K562 (cell line): ENCODE data around the gene TMEM150A. TPM values are rescaled to one million over a fixed set of nuclear protein-coding genes. Genes with fewer than 3 reads are reported as not detected.

Source experiments
- ELF4 ChIP-seq: fragments of 450-650 bp; formaldehyde crosslinking; IDR thresholded peaks from 2 replicates; pipeline ENCODE4 v1.4.0; 2022; ENCODE audit warnings: missing genetic modification characterization
- FOSL1 ChIP-seq: fragments of 200-800 bp; sonication (Bioruptor generic); conservative IDR thresholded peaks from 2 replicates; pipeline ENCODE4 v1.6.1; 2016; ENCODE audit warnings: missing genetic modification characterization, missing compliant biosample characterization
- GTF2F1 ChIP-seq: IDR thresholded peaks from 2 replicates; pipeline ENCODE4 v1.6.1; 2011; ENCODE audit warnings: low read depth, low read length, improper control_type of control experiment
- HEY1 ChIP-seq: fragments of 250-450 bp; sonication (Bioruptor Pico); IDR thresholded peaks from 2 replicates; pipeline ENCODE4 v1.5.0; 2020; ENCODE audit warnings: mild to moderate bottlenecking, moderate library complexity, borderline replicate concordance
- HMGN3 ChIP-seq: IDR thresholded peaks from 2 replicates; pipeline ENCODE4 v1.6.1; 2011; ENCODE audit warnings: borderline replicate concordance, low read depth, mild to moderate bottlenecking, mixed read lengths, low read length; ENCODE audit not compliant: insufficient read length; ENCODE audit errors: extremely low read depth
- HNRNPL ChIP-seq: fragments of 200-400 bp; formaldehyde crosslinking; IDR thresholded peaks from 2 replicates; pipeline ENCODE4 v1.6.1; 2017; ENCODE audit warnings: low read depth, mild to moderate bottlenecking, low read length
- MAFF ChIP-seq: IDR thresholded peaks from 2 replicates; pipeline ENCODE4 v1.6.1; 2012; ENCODE audit warnings: low read length, improper control_type of control experiment
- MECOM ChIP-seq: fragments of 250-450 bp; sonication (Bioruptor Pico); IDR thresholded peaks from 2 replicates; pipeline ENCODE4 v1.8.0; 2022; ENCODE audit warnings: inconsistent platforms
- NCOA4 ChIP-seq: fragments of 450-650 bp; IDR thresholded peaks from 2 replicates; pipeline ENCODE4 v1.6.1; 2018; ENCODE audit warnings: mild to moderate bottlenecking; ENCODE audit not compliant: partially characterized antibody
- PTTG1 ChIP-seq: fragments of 450-650 bp; IDR thresholded peaks from 2 replicates; pipeline ENCODE4 v1.6.1; 2016; ENCODE audit warnings: low read depth, mild to moderate bottlenecking, missing genetic modification characterization, missing compliant biosample characterization
- TARDBP ChIP-seq: fragments of 450-650 bp; IDR thresholded peaks from 2 replicates; pipeline ENCODE4 v1.6.1; 2016
- TBP ChIP-seq: optimal IDR thresholded peaks from 2 replicates; pipeline ENCODE3; 2011; ENCODE audit warnings: low read depth, low read length, improper control_type of control experiment
- TOE1 ChIP-seq, 2 experiments: fragments of 450-650 bp in 1 of 2; sonication (generic) in 1 of 2; formaldehyde crosslinking in 1 of 2; IDR thresholded peaks; 2 replicates each; pipeline versions ENCODE4 v1.7.1 to v1.8.0; 2016 to 2022; ENCODE audit warnings: borderline replicate concordance in 2 of 2, mild to moderate bottlenecking in 2 of 2, antibody characterized with exemption in 1 of 2, inconsistent platforms in 1 of 2, low read depth in 1 of 2, missing genetic modification reagents in 1 of 2, moderate library complexity in 1 of 2
- U2AF2 ChIP-seq: fragments of 200-400 bp; formaldehyde crosslinking; optimal IDR thresholded peaks from 2 replicates; pipeline ENCODE3; 2017; ENCODE audit warnings: low read depth, mild to moderate bottlenecking, low read length
- ZC3H11A ChIP-seq: IDR thresholded peaks from 2 replicates; pipeline ENCODE4 v1.6.1; 2012; ENCODE audit warnings: low read depth, low read length, improper control_type of control experiment
- ZFPM2 ChIP-seq: fragments of 250-450 bp; sonication (Bioruptor Pico); IDR thresholded peaks from 2 replicates; pipeline ENCODE4 v1.5.1; 2022; ENCODE audit warnings: mild to moderate bottlenecking
- ZNF224 ChIP-seq: sonication (generic); formaldehyde crosslinking; IDR thresholded peaks from 2 replicates; pipeline ENCODE4 v1.8.0; 2022; ENCODE audit warnings: mild to moderate bottlenecking, missing genetic modification reagents
- ZNF239 ChIP-seq: fragments of 250-450 bp; sonication (Bioruptor Pico); IDR thresholded peaks from 2 replicates; pipeline ENCODE4 v1.4.0; 2020; ENCODE audit warnings: mild to moderate bottlenecking
- ZNF354B ChIP-seq: fragments of 250-450 bp; sonication (Bioruptor Pico); IDR thresholded peaks from 2 replicates; pipeline ENCODE4 v1.4.0; 2020
- ZNF384 ChIP-seq: IDR thresholded peaks from 2 replicates; pipeline ENCODE4 v1.6.1; 2012; ENCODE audit warnings: low read depth, low read length, improper control_type of control experiment
- polyA plus RNA-seq, 8 experiments: library from polyadenylated mRNA; depleted of rRNA in 4 of 8; stranded (reverse) in 5 of 8; unstranded in 3 of 8; fragments of >200 nt; fragmentation: Nextera tagmentation in 2 of 8; fragmentation: Illumina TruSeq in 1 of 8; extraction: Ambion mirVana in 2 of 8; extraction: Trizol in 1 of 8; gene quantifications; 2 replicates each; pipeline versions ENCODE4 v1.2.1 to v1.2.3, GENCODE V29; 2011 to 2014; ENCODE audit warnings: inconsistent platforms in 1 of 8, missing spikeins in 1 of 8
- total RNA-seq, 7 experiments: library from RNA; depleted of rRNA in 6 of 7; stranded (reverse); fragments of >200 nt in 6 of 7; fragmentation: Illumina TruSeq in 2 of 7; extraction: Trizol in 2 of 7; gene quantifications; 2 replicates each; pipeline versions ENCODE4 v1.2.1 to v1.2.3, GENCODE V29; 2011 to 2021; ENCODE audit warnings: low replicate concordance in 1 of 7
- TF ChIP-seq, protein P1 (sequence below): fragments of 450-650 bp; IDR thresholded peaks from 2 replicates; pipeline ENCODE4 v1.6.1; 2016; ENCODE audit warnings: borderline replicate concordance
- TF ChIP-seq, protein P2 (sequence below): conservative IDR thresholded peaks from 2 replicates; pipeline ENCODE4 v1.6.1; 2011; ENCODE audit warnings: low read depth, mild to moderate bottlenecking, low read length; ENCODE audit not compliant: control insufficient read depth
- TF ChIP-seq, protein P3 (sequence below): fragments of 250-450 bp; sonication (Bioruptor Pico); IDR thresholded peaks from 2 replicates; pipeline ENCODE4 v1.8.0; 2021; ENCODE audit warnings: borderline replicate concordance, mild to moderate bottlenecking, moderate library complexity; ENCODE audit not compliant: poor library complexity, severe bottlenecking
- TF ChIP-seq, protein P4 (sequence below): fragments of 450-650 bp; IDR thresholded peaks from 2 replicates; pipeline ENCODE4 v1.6.1; 2016

Gene TMEM150A
- total and polyA plus RNA-seq, 9 of the 15 experiments (the other 6 are each of a cell fraction or from before 2014, with no cell fraction given) = 3.9 to 17.1 (median 8.4) TPM

DNA sequence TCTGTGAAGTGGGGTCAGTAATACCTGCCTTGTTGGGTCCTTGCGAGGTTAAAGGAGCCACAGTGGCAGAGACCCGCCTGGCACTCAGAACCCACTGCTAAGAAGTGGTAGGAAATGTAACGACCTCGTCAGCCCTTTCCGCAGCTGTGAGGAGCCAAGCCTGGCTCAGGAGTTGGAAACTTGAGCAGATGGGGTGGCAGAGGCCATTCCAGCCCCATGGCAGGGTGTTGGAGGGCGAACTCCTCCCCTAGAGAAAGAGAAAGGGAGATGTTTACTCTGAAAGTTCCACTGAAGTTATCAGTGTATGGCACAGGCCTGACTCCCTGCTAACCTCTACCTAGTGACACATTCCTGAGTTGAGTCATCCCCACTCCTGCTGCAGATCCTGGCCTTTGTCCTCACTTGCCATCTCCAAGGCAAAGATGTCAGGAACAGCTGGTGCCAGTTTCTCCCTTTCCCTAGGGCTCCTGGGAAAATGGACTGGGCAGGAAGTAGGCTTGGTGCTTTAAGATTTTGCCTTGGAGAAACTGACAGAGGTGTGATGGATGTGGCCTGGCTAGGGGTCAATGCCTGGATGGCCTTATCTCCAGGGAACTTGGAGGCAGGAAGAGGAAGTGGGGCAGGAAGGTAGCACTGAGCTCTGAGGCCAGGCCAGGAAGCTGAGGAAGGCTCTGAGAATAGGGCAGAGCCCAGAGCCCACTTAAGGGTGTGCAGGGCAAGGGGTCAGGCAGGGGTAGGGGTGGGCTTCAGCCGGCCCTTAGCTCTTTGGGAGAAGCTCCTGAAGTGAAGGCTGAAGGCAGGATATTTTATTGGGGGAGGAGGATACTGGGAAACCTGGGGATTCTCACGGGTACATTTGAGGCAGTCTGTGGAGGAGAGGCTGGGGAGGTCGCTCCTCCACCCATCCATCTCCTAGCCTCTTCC is 17.4 kb downstream of the TMEM150A start (continued):
- TF ChIP-seq, protein P1, sequence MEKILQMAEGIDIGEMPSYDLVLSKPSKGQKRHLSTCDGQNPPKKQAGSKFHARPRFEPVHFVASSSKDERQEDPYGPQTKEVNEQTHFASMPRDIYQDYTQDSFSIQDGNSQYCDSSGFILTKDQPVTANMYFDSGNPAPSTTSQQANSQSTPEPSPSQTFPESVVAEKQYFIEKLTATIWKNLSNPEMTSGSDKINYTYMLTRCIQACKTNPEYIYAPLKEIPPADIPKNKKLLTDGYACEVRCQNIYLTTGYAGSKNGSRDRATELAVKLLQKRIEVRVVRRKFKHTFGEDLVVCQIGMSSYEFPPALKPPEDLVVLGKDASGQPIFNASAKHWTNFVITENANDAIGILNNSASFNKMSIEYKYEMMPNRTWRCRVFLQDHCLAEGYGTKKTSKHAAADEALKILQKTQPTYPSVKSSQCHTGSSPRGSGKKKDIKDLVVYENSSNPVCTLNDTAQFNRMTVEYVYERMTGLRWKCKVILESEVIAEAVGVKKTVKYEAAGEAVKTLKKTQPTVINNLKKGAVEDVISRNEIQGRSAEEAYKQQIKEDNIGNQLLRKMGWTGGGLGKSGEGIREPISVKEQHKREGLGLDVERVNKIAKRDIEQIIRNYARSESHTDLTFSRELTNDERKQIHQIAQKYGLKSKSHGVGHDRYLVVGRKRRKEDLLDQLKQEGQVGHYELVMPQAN = no peak
- peak; percentile 97 for TF ChIP-seq FOSL1 (tag)
- TF ChIP-seq ZFPM2 (CRISPR knock-in tag) = no peak
- peak; percentile 67; the same call in 1 of the 2 replicates for TF ChIP-seq ELF4 (CRISPR knock-in tag)
- TF ChIP-seq, protein P2, sequence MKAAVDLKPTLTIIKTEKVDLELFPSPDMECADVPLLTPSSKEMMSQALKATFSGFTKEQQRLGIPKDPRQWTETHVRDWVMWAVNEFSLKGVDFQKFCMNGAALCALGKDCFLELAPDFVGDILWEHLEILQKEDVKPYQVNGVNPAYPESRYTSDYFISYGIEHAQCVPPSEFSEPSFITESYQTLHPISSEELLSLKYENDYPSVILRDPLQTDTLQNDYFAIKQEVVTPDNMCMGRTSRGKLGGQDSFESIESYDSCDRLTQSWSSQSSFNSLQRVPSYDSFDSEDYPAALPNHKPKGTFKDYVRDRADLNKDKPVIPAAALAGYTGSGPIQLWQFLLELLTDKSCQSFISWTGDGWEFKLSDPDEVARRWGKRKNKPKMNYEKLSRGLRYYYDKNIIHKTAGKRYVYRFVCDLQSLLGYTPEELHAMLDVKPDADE = no peak
- TF ChIP-seq HMGN3 = no peak
- TF ChIP-seq, protein P3, sequence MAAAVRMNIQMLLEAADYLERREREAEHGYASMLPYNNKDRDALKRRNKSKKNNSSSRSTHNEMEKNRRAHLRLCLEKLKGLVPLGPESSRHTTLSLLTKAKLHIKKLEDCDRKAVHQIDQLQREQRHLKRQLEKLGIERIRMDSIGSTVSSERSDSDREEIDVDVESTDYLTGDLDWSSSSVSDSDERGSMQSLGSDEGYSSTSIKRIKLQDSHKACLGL (CRISPR knock-in tag) = no peak
- TF ChIP-seq NCOA4 = no peak
- TF ChIP-seq PTTG1 = no peak
- no peak for TF ChIP-seq ZC3H11A
- 0 out of 2 replicates have a peak, but pooled peaks have one; percentile 28 for TF ChIP-seq ZNF224 (CRISPR knock-in tag)
- TF ChIP-seq GTF2F1 = no peak
- TF ChIP-seq ZNF239 (CRISPR knock-in tag) = peak; percentile 34; the same call in 1 of the 2 replicates
- no peak for TF ChIP-seq HEY1 (CRISPR knock-in tag)
- no peak for TF ChIP-seq ZNF354B (CRISPR knock-in tag)
- TF ChIP-seq U2AF2 = no peak
- no peak for TF ChIP-seq TOE1 (IDR thresholded peaks at IDR 0.05; ENCODE audit: borderline replicate concordance)
- TF ChIP-seq TOE1 (CRISPR knock-in tag; IDR thresholded peaks at IDR 0.05; ENCODE audit: borderline replicate concordance, low read depth) = no peak
- TF ChIP-seq ZNF384 = no peak
- TF ChIP-seq MECOM (CRISPR knock-in tag) = no peak
- no peak for TF ChIP-seq MAFF
- no peak; the same call in 1 of the 2 replicates for TF ChIP-seq TARDBP
- no peak for TF ChIP-seq HNRNPL
- TF ChIP-seq TBP = no peak
- TF ChIP-seq, protein P4, sequence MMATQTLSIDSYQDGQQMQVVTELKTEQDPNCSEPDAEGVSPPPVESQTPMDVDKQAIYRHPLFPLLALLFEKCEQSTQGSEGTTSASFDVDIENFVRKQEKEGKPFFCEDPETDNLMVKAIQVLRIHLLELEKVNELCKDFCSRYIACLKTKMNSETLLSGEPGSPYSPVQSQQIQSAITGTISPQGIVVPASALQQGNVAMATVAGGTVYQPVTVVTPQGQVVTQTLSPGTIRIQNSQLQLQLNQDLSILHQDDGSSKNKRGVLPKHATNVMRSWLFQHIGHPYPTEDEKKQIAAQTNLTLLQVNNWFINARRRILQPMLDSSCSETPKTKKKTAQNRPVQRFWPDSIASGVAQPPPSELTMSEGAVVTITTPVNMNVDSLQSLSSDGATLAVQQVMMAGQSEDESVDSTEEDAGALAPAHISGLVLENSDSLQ = peak; percentile 90
